ENCODE measurements around the gene DDR2.

DNA sequence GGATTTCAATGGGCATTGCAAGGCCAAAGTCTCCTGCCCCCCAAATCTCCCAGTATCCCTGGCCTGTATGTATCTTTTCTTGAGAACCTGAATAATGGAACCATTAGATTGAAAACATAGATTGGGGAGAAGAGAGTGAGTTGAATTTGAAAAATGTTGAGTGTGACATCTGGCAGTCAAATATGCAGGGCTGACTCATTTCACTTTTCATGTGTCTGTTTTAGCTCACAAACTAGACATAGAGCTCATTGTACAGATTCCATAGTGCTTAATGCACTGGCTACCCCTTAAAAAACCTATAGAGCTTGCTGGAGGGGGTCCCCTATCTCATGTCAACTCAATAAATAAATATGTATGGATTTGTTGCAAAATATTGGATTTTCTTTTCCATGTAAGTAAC is 30.8 kb downstream of the DDR2 start:
- TF ChIP-seq POLR2A (IDR thresholded peaks at IDR 0.05; ENCODE audit: extremely low read depth, insufficient read length): no peak
- TF ChIP-seq, protein P1, sequence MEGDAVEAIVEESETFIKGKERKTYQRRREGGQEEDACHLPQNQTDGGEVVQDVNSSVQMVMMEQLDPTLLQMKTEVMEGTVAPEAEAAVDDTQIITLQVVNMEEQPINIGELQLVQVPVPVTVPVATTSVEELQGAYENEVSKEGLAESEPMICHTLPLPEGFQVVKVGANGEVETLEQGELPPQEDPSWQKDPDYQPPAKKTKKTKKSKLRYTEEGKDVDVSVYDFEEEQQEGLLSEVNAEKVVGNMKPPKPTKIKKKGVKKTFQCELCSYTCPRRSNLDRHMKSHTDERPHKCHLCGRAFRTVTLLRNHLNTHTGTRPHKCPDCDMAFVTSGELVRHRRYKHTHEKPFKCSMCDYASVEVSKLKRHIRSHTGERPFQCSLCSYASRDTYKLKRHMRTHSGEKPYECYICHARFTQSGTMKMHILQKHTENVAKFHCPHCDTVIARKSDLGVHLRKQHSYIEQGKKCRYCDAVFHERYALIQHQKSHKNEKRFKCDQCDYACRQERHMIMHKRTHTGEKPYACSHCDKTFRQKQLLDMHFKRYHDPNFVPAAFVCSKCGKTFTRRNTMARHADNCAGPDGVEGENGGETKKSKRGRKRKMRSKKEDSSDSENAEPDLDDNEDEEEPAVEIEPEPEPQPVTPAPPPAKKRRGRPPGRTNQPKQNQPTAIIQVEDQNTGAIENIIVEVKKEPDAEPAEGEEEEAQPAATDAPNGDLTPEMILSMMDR (IDR thresholded peaks at IDR 0.05; ENCODE audit: low read depth, low read length): no peak
